Memory B cell (primary cell): Measurements from ENCODE around the gene CRISPLD2.
"Not testable (repeated sequence)": the region's sequence is repeated elsewhere in the genome, so short reads cannot be mapped to it uniquely, and the experiment has no call there.

Experiments used
- ATAC-seq: fragments of 150-1000 bp; cut with Tn5 transposase; 2 replicates; pipeline ENCODE4 v1.10.0; 2021; ENCODE audit warnings: low read depth, mild to moderate bottlenecking, moderate library complexity
- DNase-seq, 2 donors: peaks; one replicate each; pipeline ENCODE4 v3.0.0; 2022; ENCODE audit warnings: low spot score in 2 of 2
- H3K27ac Mint-ChIP-seq: one replicate; pipeline ENCODE4 v1.8.0; 2022; ENCODE audit warnings: mild to moderate bottlenecking, moderate library complexity, mixed read lengths
- H3K27me3 Mint-ChIP-seq: one replicate; pipeline ENCODE4 v1.8.0; 2022; ENCODE audit warnings: mixed read lengths
- H3K36me3 Mint-ChIP-seq: one replicate; pipeline ENCODE4 v1.8.0; 2022; ENCODE audit warnings: mild to moderate bottlenecking, mixed read lengths
- H3K4me1 Mint-ChIP-seq: one replicate; pipeline ENCODE4 v1.8.0; 2022; ENCODE audit warnings: mixed read lengths
- H3K4me3 Mint-ChIP-seq: one replicate; pipeline ENCODE4 v1.8.0; 2022; ENCODE audit warnings: mild to moderate bottlenecking, moderate library complexity, mixed read lengths
- H3K9me3 Mint-ChIP-seq: one replicate; pipeline ENCODE4 v1.8.0; 2022; ENCODE audit warnings: mixed read lengths

Gene CRISPLD2

DNA sequence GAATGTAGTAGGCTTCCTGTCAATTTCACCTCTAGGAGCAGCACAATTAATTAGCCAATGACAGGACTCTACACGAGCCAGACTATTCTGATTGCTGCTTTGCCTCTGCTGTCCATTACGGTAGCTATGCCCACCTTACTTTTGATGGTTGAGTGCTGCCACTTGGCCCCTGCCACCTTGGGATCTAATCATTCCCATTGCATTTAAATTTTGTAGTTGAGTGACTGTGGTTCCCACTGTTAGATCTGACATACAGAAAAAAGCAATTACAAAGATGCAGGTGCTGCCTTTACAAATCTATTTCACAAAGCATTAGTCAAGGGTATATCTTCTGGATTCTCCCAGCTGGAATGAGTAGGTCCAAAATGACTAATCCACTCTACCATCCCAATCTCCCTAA is 39.9 kb downstream of the CRISPLD2 start:
- ATAC-seq (no peak), DNase-seq (no peak)
- H3K27me3 Mint-ChIP-seq, result peaks cover 6% of the 10 kb centered on the region
- no peaks in the 10 kb centered on the region for H3K4me1 Mint-ChIP-seq
- H3K9me3 Mint-ChIP-seq, result peaks cover 5% of the 10 kb centered on the region
- no peak overlapping the region for H3K27ac Mint-ChIP-seq
- no peak overlapping the region for H3K4me3 Mint-ChIP-seq
- H3K36me3 Mint-ChIP-seq, result peaks cover 4% of the 10 kb centered on the region

DNA sequence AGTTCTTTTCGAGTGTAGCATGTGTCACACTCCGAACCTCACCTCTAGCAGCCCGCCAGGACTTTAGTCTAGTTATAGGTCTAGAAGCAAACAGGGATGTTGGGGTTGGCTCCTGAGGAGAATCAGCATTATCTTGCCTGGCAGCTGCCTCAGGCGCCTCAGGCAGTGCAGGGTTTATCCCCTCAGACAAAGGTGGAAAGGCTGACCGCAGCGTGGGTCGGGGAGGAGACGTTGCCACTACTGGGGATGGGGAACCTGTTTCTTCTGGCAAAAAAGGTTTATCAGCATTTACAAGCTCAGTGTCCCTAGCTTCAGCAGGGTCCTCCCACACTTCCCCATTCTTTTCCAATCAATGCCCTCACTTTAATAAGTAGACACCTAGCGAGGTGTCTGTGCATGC is 40.6 kb downstream of the CRISPLD2 start:
- H3K36me3 Mint-ChIP-seq, result peaks cover 4% of the 10 kb centered on the region
- H3K27ac Mint-ChIP-seq, result no peak overlapping the region
- H3K4me1 Mint-ChIP-seq, result no peaks in the 10 kb centered on the region
- ATAC-seq (no peak), DNase-seq (no peak)
- peaks cover 5% of the 10 kb centered on the region for H3K9me3 Mint-ChIP-seq
- no peak overlapping the region for H3K4me3 Mint-ChIP-seq
- peaks cover 4% of the 10 kb centered on the region for H3K27me3 Mint-ChIP-seq

DNA sequence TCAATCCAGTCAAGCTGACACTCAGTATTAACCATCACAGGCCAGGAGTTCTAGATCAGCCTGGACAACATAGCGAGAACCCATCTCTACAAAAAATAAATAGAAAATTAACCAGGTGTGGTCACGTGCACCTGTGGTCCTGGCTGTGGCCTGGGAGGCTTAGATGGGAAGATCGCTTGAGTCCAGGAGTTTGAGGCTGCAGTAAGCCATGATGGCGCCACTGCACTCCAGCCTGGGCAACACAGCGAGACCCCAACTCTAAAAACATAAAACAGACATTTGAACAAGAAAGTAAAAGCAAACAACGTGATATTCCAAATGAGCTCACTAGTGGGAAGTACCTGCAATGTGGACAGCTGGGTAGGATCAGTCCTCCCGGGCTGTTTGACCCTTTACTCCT is 41.9 kb downstream of the CRISPLD2 start:
- H3K36me3 Mint-ChIP-seq, result peaks cover 4% of the 10 kb centered on the region
- DNase-seq, result no peak
- H3K4me1 Mint-ChIP-seq, result no peaks in the 10 kb centered on the region
- H3K9me3 Mint-ChIP-seq, result peaks cover 5% of the 10 kb centered on the region
- ATAC-seq, result no peak
- H3K27me3 Mint-ChIP-seq, result peaks cover 9% of the 10 kb centered on the region
- H3K4me3 Mint-ChIP-seq, result no peak overlapping the region
- no peak overlapping the region for H3K27ac Mint-ChIP-seq

DNA sequence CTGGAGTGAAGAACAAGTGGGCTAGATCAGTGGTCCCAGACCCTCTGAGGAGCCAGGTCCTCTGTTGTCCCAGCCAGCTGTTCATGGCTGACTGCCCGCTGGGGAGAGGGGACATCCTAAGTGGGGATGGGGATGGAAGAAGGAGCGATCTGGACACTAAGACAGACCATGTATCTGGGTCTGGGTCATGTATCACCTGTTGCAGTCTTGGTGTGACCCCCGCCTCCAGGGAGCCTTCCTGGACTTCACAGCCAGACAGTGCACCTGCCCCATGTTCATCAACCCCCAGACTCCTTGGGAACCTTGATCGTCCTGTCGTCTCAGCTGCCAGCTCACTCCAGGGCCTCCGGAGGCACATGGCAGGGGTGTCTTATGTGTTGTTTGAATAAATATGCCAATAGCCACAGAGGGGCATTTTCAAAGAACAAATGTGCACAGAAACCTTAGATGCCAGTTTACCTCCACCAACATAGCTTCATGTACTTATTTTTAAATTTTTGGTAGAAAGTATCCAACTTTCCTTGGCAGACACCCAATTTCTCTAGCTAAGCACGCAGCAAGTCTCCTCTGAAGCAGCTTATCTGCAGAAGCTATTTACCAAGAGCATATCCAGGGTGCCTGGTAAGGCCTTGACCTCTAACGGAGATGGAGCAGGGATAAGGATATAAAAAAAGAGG is 43.2 kb downstream of the CRISPLD2 start:
- Mint-ChIP-seq H3K4me1 (no peaks in the 10 kb centered on the region), H3K9me3 (peaks cover 5% of the 10 kb centered on the region), H3K36me3 (peaks cover 4% of the 10 kb centered on the region), H3K4me3 (no peak overlapping the region), H3K27me3 (peaks cover 11% of the 10 kb centered on the region), H3K27ac (no peak overlapping the region)
- DNase-seq (no peak), ATAC-seq (no peak)

DNA sequence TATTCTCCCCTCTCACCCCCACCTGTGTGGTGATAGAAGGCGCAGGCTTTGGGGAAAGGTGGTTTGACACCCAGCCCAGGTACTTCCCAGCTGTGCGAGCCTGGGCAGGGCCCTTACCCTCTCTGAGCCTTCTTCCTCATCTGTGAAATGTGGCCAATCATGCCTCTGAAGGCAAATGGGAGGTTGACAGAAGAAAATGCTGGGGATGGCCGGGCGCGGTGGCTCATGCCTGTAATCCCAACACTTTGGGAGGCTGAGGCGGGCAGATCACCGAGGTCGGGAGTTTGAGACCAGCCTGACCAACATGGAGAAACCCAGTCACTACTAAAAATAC is 43.7 kb downstream of the CRISPLD2 start:
- Mint-ChIP-seq H3K4me1 (no peaks in the 10 kb centered on the region), H3K27me3 (peaks cover 13% of the 10 kb centered on the region), H3K36me3 (peaks cover 4% of the 10 kb centered on the region), H3K4me3 (no peak overlapping the region), H3K9me3 (peaks cover 5% of the 10 kb centered on the region), H3K27ac (no peak overlapping the region)
- DNase-seq (no peak), ATAC-seq (no peak)

DNA sequence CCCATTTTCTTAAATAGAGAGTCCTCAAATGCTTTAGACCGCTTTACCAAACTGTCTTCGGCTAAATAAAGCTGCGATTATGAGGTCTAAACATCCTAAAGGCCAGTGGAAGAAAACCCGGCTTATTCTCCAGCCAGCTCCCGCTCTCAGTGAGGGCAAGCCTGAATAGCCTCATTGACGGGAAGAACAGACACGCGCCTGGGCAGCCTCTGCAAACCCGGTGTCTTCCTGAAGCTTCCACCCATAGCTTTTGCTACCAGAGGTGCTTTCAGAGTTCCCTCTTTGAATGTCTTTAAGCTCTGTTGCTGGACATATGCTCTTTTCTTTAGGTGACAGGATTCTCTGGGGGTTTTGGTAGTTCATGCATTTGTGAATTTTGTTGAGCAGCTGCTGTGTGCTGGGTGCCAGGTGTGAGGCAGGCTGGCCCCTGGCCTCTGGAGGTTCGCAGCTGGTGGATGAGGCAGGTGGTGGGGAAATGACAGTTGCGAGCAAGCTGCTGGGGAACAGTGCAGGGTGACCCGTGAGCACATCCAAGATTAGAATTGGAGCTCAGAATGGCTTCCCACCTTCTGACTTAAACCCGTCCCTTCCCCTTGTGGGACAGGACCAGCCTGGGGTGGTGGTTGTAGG is 44.7 kb downstream of the CRISPLD2 start:
- H3K27ac Mint-ChIP-seq, result no peak overlapping the region
- H3K9me3 Mint-ChIP-seq, result peaks cover 5% of the 10 kb centered on the region
- H3K4me1 Mint-ChIP-seq, result no peaks in the 10 kb centered on the region
- no peak overlapping the region for H3K4me3 Mint-ChIP-seq
- peaks cover 12% of the 10 kb centered on the region for H3K27me3 Mint-ChIP-seq
- DNase-seq (no peak), ATAC-seq (no peak)
- H3K36me3 Mint-ChIP-seq, result peaks cover 4% of the 10 kb centered on the region

DNA sequence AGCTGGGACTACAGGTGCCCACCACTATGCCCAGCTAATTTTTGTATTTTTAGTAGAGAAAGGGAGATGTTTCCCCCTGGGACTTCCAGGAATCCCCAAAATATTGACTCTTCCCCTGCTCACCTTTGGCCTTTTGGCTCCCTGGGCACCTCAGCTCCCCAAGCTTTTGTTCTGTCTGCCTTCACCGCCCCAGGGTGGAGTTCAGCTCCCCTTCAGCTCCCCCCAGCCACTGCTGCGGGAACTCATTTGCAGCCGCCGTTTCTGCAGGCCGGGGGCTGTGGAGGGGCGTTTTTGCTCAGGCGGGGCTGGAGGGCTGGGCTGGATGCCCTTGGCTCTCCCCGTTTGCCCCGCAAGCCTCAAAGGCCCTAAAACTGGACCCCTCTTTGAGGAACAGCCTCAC is 47.9 kb downstream of the CRISPLD2 start:
- ATAC-seq (no peak), DNase-seq (no peak)
- H3K36me3 Mint-ChIP-seq, result no peaks in the 10 kb centered on the region
- no peaks in the 10 kb centered on the region for H3K9me3 Mint-ChIP-seq
- H3K4me3 Mint-ChIP-seq, result no peak overlapping the region
- H3K27me3 Mint-ChIP-seq, result peaks cover 10% of the 10 kb centered on the region
- no peak overlapping the region for H3K27ac Mint-ChIP-seq
- H3K4me1 Mint-ChIP-seq, result no peaks in the 10 kb centered on the region

DNA sequence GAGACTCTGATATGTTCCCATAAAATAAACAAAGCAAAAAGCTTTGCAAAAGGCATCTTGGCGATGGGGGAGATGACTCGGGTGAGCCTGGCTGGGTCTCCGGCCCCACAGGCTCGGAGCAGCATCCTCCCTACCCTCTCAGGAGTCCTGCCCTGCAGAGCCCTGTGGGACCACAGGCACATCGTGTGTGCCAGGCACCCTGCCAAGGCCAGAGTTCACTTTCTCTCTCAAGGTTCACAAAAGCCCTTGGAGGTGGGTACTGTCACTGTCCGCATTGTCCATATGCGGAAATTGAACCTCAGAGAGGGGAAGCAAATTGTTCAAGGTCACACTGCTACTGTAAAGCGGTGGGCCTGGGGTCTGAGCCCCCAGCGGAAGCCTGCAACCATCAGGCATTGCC is 48.5 kb downstream of the CRISPLD2 start:
- no peak overlapping the region for H3K4me3 Mint-ChIP-seq
- DNase-seq (no peak), ATAC-seq (no peak)
- H3K9me3 Mint-ChIP-seq, result no peaks in the 10 kb centered on the region
- no peaks in the 10 kb centered on the region for H3K36me3 Mint-ChIP-seq
- H3K4me1 Mint-ChIP-seq, result no peaks in the 10 kb centered on the region
- H3K27me3 Mint-ChIP-seq, result peaks cover 10% of the 10 kb centered on the region
- no peak overlapping the region for H3K27ac Mint-ChIP-seq

DNA sequence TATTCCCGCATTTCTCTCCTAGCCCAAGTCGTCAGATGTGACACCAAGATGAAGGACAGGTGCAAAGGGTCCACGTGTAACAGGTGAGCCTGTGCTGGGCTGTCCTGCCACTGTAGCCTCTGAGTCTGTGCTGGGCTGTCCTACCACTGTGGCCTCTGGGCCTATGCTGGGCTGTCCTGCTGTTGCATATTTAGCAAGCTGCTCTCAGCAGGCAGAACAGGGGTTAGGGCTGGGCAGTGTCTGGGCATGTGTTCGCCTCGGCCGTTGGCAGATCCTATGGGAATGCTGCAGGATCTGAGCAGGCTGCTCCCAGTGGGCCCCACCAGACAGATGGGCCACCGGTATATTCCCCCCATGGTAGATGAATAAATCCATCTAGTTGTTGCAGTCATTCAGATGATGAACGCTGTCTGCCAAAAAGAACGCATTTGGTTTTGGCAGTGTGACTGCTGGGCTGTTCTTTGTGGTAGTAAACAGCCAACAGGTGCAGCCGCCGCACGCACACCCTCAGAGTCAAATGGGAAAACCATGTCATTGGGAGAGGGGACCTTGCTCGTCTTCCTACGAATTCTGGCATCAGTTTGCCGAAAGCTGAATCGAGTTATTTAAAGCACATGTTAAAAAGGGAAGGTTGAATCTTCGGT is 49.2 kb downstream of the CRISPLD2 start:
- H3K36me3 Mint-ChIP-seq, result no peaks in the 10 kb centered on the region
- ATAC-seq (no peak), DNase-seq (no peak)
- no peak overlapping the region for H3K27ac Mint-ChIP-seq
- no peaks in the 10 kb centered on the region for H3K9me3 Mint-ChIP-seq
- no peaks in the 10 kb centered on the region for H3K4me1 Mint-ChIP-seq
- no peak overlapping the region for H3K4me3 Mint-ChIP-seq
- H3K27me3 Mint-ChIP-seq, result peaks cover 10% of the 10 kb centered on the region

DNA sequence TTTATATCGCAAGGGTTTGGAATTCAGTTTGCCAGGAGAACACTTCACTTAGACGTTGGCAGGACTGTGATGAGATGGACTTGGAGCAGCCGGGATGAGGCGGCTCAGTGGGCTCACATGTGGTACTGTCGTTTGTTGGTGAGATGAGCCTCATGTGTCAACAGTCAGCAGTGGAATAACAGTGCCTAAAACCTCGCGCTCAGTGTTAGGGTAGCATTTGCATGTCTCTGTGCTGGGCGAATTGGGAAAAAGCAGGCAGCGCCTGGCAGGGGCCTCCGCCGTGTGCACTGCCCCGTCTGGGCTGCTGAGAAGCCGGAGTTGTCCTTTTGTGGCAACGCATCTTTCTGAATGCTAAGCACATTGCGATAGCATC is 49.7 kb downstream of the CRISPLD2 start:
- Mint-ChIP-seq H3K9me3 (peaks cover 2% of the 10 kb centered on the region), H3K4me1 (no peaks in the 10 kb centered on the region), H3K36me3 (peaks cover 2% of the 10 kb centered on the region), H3K27me3 (peaks cover 10% of the 10 kb centered on the region), H3K4me3 (no peak overlapping the region), H3K27ac (no peak overlapping the region)
- ATAC-seq (no peak), DNase-seq (no peak)

DNA sequence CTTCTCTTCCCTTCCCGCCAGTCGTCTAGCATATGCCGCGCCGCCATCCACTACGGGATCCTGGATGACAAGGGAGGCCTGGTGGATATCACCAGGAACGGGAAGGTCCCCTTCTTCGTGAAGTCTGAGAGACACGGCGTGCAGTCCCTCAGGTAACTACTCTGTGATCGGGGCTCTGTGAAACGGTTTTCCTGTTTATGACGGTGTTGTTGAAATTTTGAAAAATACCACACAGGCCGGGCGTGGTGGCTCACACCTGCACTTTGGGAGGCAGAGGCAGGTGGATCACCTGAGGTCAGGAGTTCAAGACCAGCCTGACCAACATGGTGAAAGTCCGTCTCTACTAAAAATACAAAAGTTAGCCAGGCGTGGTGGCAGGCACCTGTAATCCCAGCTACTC is 53.2 kb downstream of the CRISPLD2 start:
- H3K9me3 Mint-ChIP-seq, H3K27me3 Mint-ChIP-seq, H3K27ac Mint-ChIP-seq, H3K4me1 Mint-ChIP-seq, H3K36me3 Mint-ChIP-seq, H3K4me3 Mint-ChIP-seq, ATAC-seq, DNase-seq: not testable (repeated sequence)

DNA sequence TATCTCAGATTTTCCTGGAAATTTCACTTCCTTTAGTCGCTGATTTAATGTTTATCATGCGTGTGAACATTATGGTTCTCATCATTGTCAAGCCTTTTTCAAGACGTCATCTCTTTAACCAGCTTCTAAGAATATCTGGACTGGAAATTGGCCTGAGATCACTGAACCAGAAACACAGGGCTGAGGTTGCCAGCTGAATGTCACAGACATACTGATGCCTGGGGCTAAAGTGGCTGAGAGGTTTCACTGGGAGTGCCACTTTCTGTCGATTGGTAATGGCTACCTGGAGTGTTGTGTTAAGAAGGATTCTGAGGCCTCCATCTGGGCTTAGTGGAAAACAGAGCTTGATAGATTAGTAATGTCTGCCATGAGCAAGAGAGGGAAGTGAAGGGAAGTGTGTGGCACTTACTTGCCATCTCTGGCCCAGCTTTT is 54.2 kb downstream of the CRISPLD2 start:
- Mint-ChIP-seq H3K9me3 (peaks cover 2% of the 10 kb centered on the region), H3K4me1 (no peaks in the 10 kb centered on the region), H3K36me3 (peaks cover 2% of the 10 kb centered on the region), H3K27me3 (peaks cover 2% of the 10 kb centered on the region), H3K4me3 (no peak overlapping the region), H3K27ac (no peak overlapping the region)
- DNase-seq, result no peak
- no peak for ATAC-seq

DNA sequence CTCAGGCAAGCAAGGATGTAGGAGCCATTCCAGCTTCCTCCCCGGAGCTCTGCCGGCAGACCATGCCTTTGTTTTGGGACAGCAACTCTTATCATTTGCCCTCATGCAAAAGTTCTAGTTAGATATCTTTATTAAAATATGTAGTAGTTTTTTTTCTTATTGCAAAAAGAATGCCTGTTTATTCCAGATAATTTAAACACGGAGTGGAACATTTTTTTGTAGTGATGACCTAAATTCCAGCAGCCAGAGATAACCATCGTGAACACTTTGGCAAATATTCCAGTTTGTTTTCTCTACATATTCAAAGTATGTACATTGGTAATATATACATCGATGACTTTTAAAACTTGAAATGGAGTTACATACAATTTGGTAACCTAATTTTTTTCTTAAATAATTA is 54.8 kb downstream of the CRISPLD2 start:
- no peaks in the 10 kb centered on the region for H3K4me1 Mint-ChIP-seq
- peaks cover 2% of the 10 kb centered on the region for H3K36me3 Mint-ChIP-seq
- peaks cover 2% of the 10 kb centered on the region for H3K9me3 Mint-ChIP-seq
- no peak for ATAC-seq
- no peak for DNase-seq
- no peak overlapping the region for H3K27ac Mint-ChIP-seq
- no peak overlapping the region for H3K4me3 Mint-ChIP-seq
- H3K27me3 Mint-ChIP-seq, result peaks cover 2% of the 10 kb centered on the region

DNA sequence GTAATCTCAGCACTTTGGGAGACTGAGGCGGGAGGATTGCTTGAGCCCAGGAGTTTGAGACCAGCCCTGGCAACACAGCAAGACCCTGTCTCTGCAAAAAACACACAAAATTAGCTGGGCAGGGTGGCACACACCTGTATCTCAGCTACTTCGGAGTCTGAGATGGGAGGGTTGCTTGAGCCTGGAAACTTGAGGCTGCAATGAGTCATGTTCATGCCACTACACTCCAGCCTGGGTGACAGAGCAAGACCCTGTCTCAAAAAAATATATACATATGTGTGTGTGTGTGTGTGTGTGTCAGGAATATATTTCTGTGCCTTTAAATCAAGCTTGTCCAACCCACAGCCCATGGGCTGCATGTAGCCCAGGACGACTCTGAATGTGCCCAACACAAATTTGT is 55.2 kb downstream of the CRISPLD2 start:
- ATAC-seq, result no peak

DNA sequence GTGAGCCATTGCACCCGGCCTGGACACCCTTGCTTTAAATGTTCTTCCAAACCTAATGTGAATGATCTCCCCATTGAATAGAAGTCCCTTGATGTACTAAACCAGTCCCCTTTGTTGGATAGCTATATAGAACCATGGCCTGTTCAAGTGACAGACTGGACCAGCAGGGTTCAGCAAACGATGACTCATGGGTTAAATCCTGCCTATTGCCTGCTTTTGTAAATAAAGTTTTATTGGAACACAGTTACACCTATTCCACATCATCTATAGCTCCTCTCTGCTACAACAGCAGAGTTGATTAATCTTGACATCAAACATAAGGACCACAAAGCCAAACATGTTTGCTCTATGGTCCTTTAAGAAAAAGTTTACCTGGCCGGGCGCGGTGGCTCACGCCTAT is 56.1 kb downstream of the CRISPLD2 start:
- no peak for ATAC-seq
- Mint-ChIP-seq H3K27me3 (peaks cover 4% of the 10 kb centered on the region), H3K27ac (no peak overlapping the region)

More for the DNA sequence above, 55.2 kb downstream of the CRISPLD2 start:
- Mint-ChIP-seq H3K4me3 (no peak overlapping the region), H3K36me3 (peaks cover 2% of the 10 kb centered on the region), H3K27me3 (peaks cover 3% of the 10 kb centered on the region), H3K27ac (no peak overlapping the region), H3K4me1 (no peaks in the 10 kb centered on the region), H3K9me3 (peaks cover 2% of the 10 kb centered on the region)
- DNase-seq, result no peak

More for the DNA sequence above, 56.1 kb downstream of the CRISPLD2 start:
- Mint-ChIP-seq H3K36me3 (peaks cover 2% of the 10 kb centered on the region), H3K9me3 (peaks cover 2% of the 10 kb centered on the region), H3K4me3 (no peak overlapping the region), H3K4me1 (no peaks in the 10 kb centered on the region)
- no peak for DNase-seq
